DND-41 (cell line): ENCODE data around the gene AKAP13.

Experiments used
- ATAC-seq: fragments of 200-7000 bp; cut with Tn5 transposase; 3 replicates; pipeline ENCODE4 v1.9.1; 2021; ENCODE audit warnings: low read depth; ENCODE audit not compliant: insufficient read depth
- DNase-seq: peaks from one replicate; pipeline ENCODE4 v3.0.0-alpha.2; 2020
- H2AFZ ChIP-seq: 2 replicates; pipeline ENCODE4 v1.6.0; 2012; ENCODE audit warnings: low read depth, low read length
- H3K27ac ChIP-seq: 2 replicates; pipeline ENCODE4 v1.5.1; 2012; ENCODE audit warnings: low read length, inconsistent platforms
- H3K27me3 ChIP-seq: fragments of 200-600 bp; sonication (generic); 2 replicates; pipeline ENCODE4 v1.6.0; 2012; ENCODE audit warnings: low read length, mild to moderate bottlenecking, inconsistent platforms; ENCODE audit not compliant: insufficient read depth, poor library complexity
- H3K36me3 ChIP-seq: 2 replicates; pipeline ENCODE4 v1.5.1; 2012; ENCODE audit warnings: low read length, inconsistent platforms; ENCODE audit not compliant: insufficient read depth
- H3K4me1 ChIP-seq: 2 replicates; pipeline ENCODE4 v1.5.1; 2012; ENCODE audit warnings: mild to moderate bottlenecking, low read length; ENCODE audit not compliant: insufficient read depth
- H3K4me2 ChIP-seq: 2 replicates; pipeline ENCODE4 v1.6.0; 2012; ENCODE audit warnings: mild to moderate bottlenecking, moderate library complexity, low read length, inconsistent platforms; ENCODE audit not compliant: insufficient read depth
- H3K4me3 ChIP-seq, 2 experiments: fragments of 200-600 bp in 1 of 2; shearing (Covaris generic) in 1 of 2; 2 replicates each; pipeline ENCODE4 v1.5.1; 2012 to 2016; ENCODE audit warnings: inconsistent platforms in 2 of 2, low read length in 2 of 2, mild to moderate bottlenecking in 2 of 2, low read depth in 1 of 2, moderate library complexity in 1 of 2
- H3K79me2 ChIP-seq: 2 replicates; pipeline ENCODE4 v1.6.0; 2012; ENCODE audit warnings: low read length, inconsistent platforms; ENCODE audit not compliant: insufficient read depth
- H3K9ac ChIP-seq: 2 replicates; pipeline ENCODE4 v1.6.0; 2012; ENCODE audit warnings: low read depth, mild to moderate bottlenecking, inconsistent platforms, low read length, moderate library complexity
- H3K9me3 ChIP-seq: 2 replicates; pipeline ENCODE4 v1.5.1; 2012; ENCODE audit warnings: low read length, moderate library complexity, mild to moderate bottlenecking, inconsistent platforms; ENCODE audit not compliant: insufficient read depth, severe bottlenecking
- H4K20me1 ChIP-seq: 2 replicates; pipeline ENCODE4 v1.6.0; 2012; ENCODE audit warnings: low read length; ENCODE audit not compliant: insufficient read depth
- CTCF ChIP-seq: IDR thresholded peaks from 2 replicates; pipeline ENCODE4 v1.5.1; 2012; ENCODE audit warnings: borderline replicate concordance, low read length, moderate library complexity, mild to moderate bottlenecking; ENCODE audit not compliant: poor library complexity, severe bottlenecking; ENCODE audit errors: extremely low read depth
- EZH2 ChIP-seq: IDR thresholded peaks from 3 replicates; pipeline ENCODE4 v1.6.1; 2012; ENCODE audit warnings: borderline replicate concordance, low read depth, mild to moderate bottlenecking, moderate library complexity, low read length, inconsistent platforms; ENCODE audit not compliant: severe bottlenecking

Gene AKAP13

GRCh38 chr15:85636351-85636750 is 255.9 kb downstream of the AKAP13 start:
- no peaks in the 10 kb centered on the region for H3K27me3 ChIP-seq
- DNase-seq, result no peak
- ATAC-seq, result no peak
- H3K79me2 ChIP-seq, result no peaks in the 10 kb centered on the region
- TF ChIP-seq EZH2 (no peak), CTCF (no peak)
- no peak overlapping the region for H3K4me3 ChIP-seq
- no peak overlapping the region for H2AFZ ChIP-seq
- no peaks in the 10 kb centered on the region for H3K4me1 ChIP-seq
- 0 out of 2 replicates have a peak, but pooled peaks cover 3% of the 10 kb centered on the region for H3K36me3 ChIP-seq
- H3K9ac ChIP-seq, result no peak overlapping the region
- H3K4me2 ChIP-seq, result no peak overlapping the region
- no peaks in the 10 kb centered on the region for H4K20me1 ChIP-seq
- H3K27ac ChIP-seq, result no peak overlapping the region
- no peaks in the 10 kb centered on the region for H3K9me3 ChIP-seq

- no peaks in the 10 kb centered on the region for H4K20me1 ChIP-seq
- H3K4me3 ChIP-seq, result no peak overlapping the region
- ATAC-seq (no peak), DNase-seq (no peak)
- H3K36me3 ChIP-seq, result 0 out of 2 replicates have a peak, but pooled peaks cover 3% of the 10 kb centered on the region
- no peak overlapping the region for H3K27ac ChIP-seq
- no peak overlapping the region for H2AFZ ChIP-seq
- no peak overlapping the region for H3K4me2 ChIP-seq
- no peaks in the 10 kb centered on the region for H3K79me2 ChIP-seq
- TF ChIP-seq EZH2 (no peak), CTCF (no peak)
- H3K9ac ChIP-seq, result no peak overlapping the region
- H3K4me1 ChIP-seq, result no peaks in the 10 kb centered on the region
- H3K27me3 ChIP-seq, result no peaks in the 10 kb centered on the region
- no peaks in the 10 kb centered on the region for H3K9me3 ChIP-seq
Observed at GRCh38 chr15:85639752-85640381, 259.5 kb downstream of the AKAP13 start.

DNA sequence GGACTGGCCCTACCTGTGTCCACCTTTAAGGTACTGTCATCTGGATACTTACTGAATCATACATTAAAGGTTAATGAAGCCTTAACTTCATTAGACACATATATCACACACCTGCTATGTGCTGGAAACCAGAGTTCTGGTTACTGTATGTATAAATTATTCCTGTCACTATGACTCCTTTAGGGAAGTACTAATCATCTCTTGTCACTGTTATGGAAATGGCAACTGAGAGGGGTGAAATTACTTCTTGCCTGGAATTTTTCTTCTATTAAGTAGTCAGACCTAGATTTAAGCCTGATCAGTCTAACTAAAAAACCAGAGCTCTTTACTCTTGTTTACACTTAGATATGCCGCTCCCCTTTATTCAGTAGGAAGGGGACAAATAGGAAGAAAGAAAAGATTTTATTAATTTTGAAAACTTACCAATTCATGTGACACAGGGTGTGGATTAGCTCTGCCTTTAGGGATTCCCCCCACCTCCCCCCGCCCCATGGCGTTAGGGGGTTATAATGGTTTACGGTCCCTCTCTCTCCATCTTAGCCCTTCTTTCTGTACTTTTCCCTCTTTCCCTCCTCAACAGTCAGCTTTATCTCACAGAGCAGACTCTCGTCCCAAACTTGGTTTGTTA is 261.8 kb downstream of the AKAP13 start:
- H3K36me3 ChIP-seq, result peaks cover 12% of the 10 kb centered on the region; the same call in 1 of the 2 replicates

More for the DNA sequence above, 261.8 kb downstream of the AKAP13 start:
- H3K4me3 ChIP-seq, result no peak overlapping the region
- no peak for TF ChIP-seq EZH2
- no peak for TF ChIP-seq CTCF
- no peak overlapping the region for H3K9ac ChIP-seq
- H4K20me1 ChIP-seq, result no peaks in the 10 kb centered on the region
- no peaks in the 10 kb centered on the region for H3K4me1 ChIP-seq
- H2AFZ ChIP-seq, result no peak overlapping the region
- no peaks in the 10 kb centered on the region for H3K79me2 ChIP-seq
- H3K4me2 ChIP-seq, result no peak overlapping the region
- H3K27me3 ChIP-seq, result no peaks in the 10 kb centered on the region
- H3K9me3 ChIP-seq, result no peaks in the 10 kb centered on the region
- DNase-seq (no peak), ATAC-seq (no peak)
- no peak overlapping the region for H3K27ac ChIP-seq
